ENCODE measurements around the gene WNT5B. TPM values are rescaled to one million over a fixed set of nuclear protein-coding genes. Genes with fewer than 3 reads are reported as not detected.

WNT5B gene
- total and polyA plus RNA-seq, 2 of the 4 experiments (the other 2 are of a cell fraction) = 83.7 to 102 TPM

DNA sequence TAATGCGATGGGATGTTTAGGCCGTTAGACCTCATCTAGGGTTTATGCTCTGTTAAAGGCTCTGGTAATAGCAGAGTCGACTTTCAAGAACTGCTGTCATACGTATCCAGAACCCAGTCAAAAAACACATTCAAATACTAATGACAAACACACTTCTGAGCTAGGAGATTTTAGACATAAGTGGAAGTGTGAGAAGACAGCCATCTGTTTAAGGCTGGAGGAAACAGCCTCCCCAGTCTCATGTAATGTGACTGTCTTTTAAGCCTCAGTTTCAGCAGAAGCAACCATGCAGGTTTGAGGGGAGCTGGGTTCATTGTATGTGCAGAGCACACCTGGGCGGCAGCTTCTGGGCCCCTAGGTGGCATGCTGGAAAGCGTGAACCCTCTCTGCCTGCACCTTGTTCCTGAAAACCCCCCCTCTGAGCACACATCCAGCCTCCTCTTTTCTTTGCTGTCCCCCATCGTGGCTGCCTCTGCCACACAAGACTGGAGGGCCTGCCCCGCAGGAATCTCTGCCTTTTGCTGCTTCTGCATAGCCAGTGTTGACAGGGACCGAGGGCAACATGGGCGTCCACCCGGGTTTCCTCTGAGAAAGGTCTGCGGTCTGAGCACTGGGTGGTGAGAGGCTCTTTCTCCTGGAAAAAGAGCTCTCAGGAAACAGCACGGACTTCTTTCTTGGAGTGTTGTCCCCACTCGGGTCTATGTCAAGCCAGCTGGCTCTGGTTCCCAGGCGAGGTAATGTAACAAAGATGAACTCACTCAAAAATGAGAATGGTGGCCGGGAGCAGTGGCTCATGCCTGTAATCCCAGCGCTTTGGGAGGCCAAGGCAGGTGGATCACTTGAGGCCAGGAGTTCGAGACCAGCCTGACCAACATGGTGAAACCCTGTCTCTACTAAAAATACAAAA is 11.6 kb downstream of the WNT5B start:
- Histone ChIP-seq H3K9me3 (ENCODE audit: control insufficient read depth, insufficient read depth, low read length) (no peaks in the 10 kb centered on the region), H3K4me2 (ENCODE audit: low read depth, low read length) (no peak overlapping the region), H3K9me1 (ENCODE audit: insufficient read depth, low read length) (peaks cover 5% of the 10 kb centered on the region), H4K8ac (ENCODE audit: low read depth in 2 of 2, low read length in 2 of 2) (no peak overlapping the region), H2AK9ac (replicated peaks; ENCODE audit: low read depth, low read length, poor library complexity) (no peak overlapping the region), H3K4me1 (ENCODE audit: control insufficient read depth, insufficient read depth, low read length) (peaks cover 9% of the 10 kb centered on the region), H3K56ac (ENCODE audit: extremely low read depth, insufficient read depth, low read length) (no peak overlapping the region), H3K23ac (ENCODE audit: low read depth, low read length) (no peak overlapping the region), H2BK15ac (ENCODE audit: low read depth, low read length) (no peak overlapping the region), H3K14ac (replicated peaks; ENCODE audit: low read depth, low read length) (no peak overlapping the region), H3K27ac (ENCODE audit: insufficient read depth, low read length) (no peak overlapping the region), H2BK120ac (ENCODE audit: low read depth, low read length) (no peak overlapping the region), H2AFZ (replicated peaks; ENCODE audit: low read length, poor library complexity) (no peak overlapping the region), H3K18ac (ENCODE audit: low read depth, low read length) (no peak overlapping the region), H3K79me1 (ENCODE audit: low read depth in 1 of 2, low read length in 2 of 2) (peaks cover 19 to 64% of the 10 kb centered on the region in 2 experiments; a peak in 3 of 4 replicates), H3K36me3 (ENCODE audit: control insufficient read depth, insufficient read depth, low read length) (peaks cover 6% of the 10 kb centered on the region), H4K5ac (ENCODE audit: low read depth, low read length) (no peak overlapping the region), H4K20me1 (ENCODE audit: insufficient read depth, low read length) (peaks cover 30% of the 10 kb centered on the region), H2AK5ac (ENCODE audit: low read depth, low read length) (no peak overlapping the region), H3K4ac (ENCODE audit: low read depth, low read length) (no peak overlapping the region), H3K27me3 (ENCODE audit: control insufficient read depth, insufficient read depth, low read length) (no peaks in the 10 kb centered on the region), H2BK5ac (ENCODE audit: low read depth, low read length, poor library complexity, severe bottlenecking) (no peak overlapping the region), H3K9ac (ENCODE audit: low read depth, low read length) (no peak overlapping the region), H2BK20ac (ENCODE audit: low read depth, low read length) (no peak overlapping the region), H4K91ac (ENCODE audit: insufficient read depth, low read depth, low read length) (no peak overlapping the region), H3K4me3 (ENCODE audit: insufficient read depth, low read depth, low read length) (no peak overlapping the region)
- POLR2A ChIA-PET (ENCODE audit: unreplicated experiment) = no interaction called here
- 76% methylated on average over 3 of the region's 18 CpGs; no CpG with 5 or more reads in 1 of the 2 experiments for WGBS, 2 experiments (ENCODE audit: extremely low coverage in 2 of 2, insufficient read length in 1 of 2)
- dilution Hi-C loops (cut with HindIII; ENCODE audit: low sequenced_read_pairs, unreplicated experiment) = no loop called here
- CTCF ChIA-PET = interaction anchor here (1.0 kb wide), 1 partner anchor 151 kb away, joined by 3 read pairs; no protein-coding TSS in a partner anchor
- no peak for ATAC-seq (ENCODE audit: low read depth)
- no TSS peak for BruUV-seq (replicated peaks)
- DNase-seq = no peak
- intact Hi-C loops (cut with micrococcal nuclease) = no loop called here
- in situ Hi-C loops (cut with MboI; ENCODE audit: low sequenced_read_pairs) = no loop called here
- TF ChIP-seq, protein P1, sequence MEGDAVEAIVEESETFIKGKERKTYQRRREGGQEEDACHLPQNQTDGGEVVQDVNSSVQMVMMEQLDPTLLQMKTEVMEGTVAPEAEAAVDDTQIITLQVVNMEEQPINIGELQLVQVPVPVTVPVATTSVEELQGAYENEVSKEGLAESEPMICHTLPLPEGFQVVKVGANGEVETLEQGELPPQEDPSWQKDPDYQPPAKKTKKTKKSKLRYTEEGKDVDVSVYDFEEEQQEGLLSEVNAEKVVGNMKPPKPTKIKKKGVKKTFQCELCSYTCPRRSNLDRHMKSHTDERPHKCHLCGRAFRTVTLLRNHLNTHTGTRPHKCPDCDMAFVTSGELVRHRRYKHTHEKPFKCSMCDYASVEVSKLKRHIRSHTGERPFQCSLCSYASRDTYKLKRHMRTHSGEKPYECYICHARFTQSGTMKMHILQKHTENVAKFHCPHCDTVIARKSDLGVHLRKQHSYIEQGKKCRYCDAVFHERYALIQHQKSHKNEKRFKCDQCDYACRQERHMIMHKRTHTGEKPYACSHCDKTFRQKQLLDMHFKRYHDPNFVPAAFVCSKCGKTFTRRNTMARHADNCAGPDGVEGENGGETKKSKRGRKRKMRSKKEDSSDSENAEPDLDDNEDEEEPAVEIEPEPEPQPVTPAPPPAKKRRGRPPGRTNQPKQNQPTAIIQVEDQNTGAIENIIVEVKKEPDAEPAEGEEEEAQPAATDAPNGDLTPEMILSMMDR (conservative IDR thresholded peaks at IDR 0.05; ENCODE audit: low read depth, low read length) = no peak
- no peak for TF ChIP-seq CHD1 (IDR thresholded peaks at IDR 0.05; ENCODE audit: low read depth, low read length)
- TF ChIP-seq SMC3 (IDR thresholded peaks at IDR 0.05; ENCODE audit: low read depth, low read length) = no peak
- no peak for TF ChIP-seq FOS (IDR thresholded peaks at IDR 0.05; ENCODE audit: low read depth, low read length)
- TF ChIP-seq RAD21 (IDR thresholded peaks at IDR 0.05; ENCODE audit: low read length) = no peak
- no peak for TF ChIP-seq CEBPB (IDR thresholded peaks at IDR 0.05; ENCODE audit: low read depth, low read length)
- TF ChIP-seq, protein P2, sequence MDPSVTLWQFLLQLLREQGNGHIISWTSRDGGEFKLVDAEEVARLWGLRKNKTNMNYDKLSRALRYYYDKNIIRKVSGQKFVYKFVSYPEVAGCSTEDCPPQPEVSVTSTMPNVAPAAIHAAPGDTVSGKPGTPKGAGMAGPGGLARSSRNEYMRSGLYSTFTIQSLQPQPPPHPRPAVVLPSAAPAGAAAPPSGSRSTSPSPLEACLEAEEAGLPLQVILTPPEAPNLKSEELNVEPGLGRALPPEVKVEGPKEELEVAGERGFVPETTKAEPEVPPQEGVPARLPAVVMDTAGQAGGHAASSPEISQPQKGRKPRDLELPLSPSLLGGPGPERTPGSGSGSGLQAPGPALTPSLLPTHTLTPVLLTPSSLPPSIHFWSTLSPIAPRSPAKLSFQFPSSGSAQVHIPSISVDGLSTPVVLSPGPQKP (IDR thresholded peaks at IDR 0.05; ENCODE audit: borderline replicate concordance, low read depth, low read length) = no peak
- no peak for TF ChIP-seq POLR2A (IDR thresholded peaks at IDR 0.05; ENCODE audit: low read depth, low read length)
- TF ChIP-seq RCOR1 (IDR thresholded peaks at IDR 0.05; ENCODE audit: insufficient replicate concordance, low read length) = no peak
- TF ChIP-seq MAZ (IDR thresholded peaks at IDR 0.05; ENCODE audit: borderline replicate concordance, low read depth, low read length) = no peak
- no peak for TF ChIP-seq RFX5 (IDR thresholded peaks at IDR 0.05; ENCODE audit: low read depth, low read length)
- TF ChIP-seq MXI1 (IDR thresholded peaks at IDR 0.05; ENCODE audit: borderline replicate concordance, low read depth, low read length) = no peak
- TF ChIP-seq, protein P3, sequence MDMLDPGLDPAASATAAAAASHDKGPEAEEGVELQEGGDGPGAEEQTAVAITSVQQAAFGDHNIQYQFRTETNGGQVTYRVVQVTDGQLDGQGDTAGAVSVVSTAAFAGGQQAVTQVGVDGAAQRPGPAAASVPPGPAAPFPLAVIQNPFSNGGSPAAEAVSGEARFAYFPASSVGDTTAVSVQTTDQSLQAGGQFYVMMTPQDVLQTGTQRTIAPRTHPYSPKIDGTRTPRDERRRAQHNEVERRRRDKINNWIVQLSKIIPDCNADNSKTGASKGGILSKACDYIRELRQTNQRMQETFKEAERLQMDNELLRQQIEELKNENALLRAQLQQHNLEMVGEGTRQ (IDR thresholded peaks at IDR 0.05; ENCODE audit: low read depth, low read length) = no peak
- TF ChIP-seq MAFK (IDR thresholded peaks at IDR 0.05; ENCODE audit: low read depth, low read length) = no peak
- TF ChIP-seq BHLHE40 (IDR thresholded peaks at IDR 0.05; ENCODE audit: low read depth, low read length) = no peak
